Measurements from ENCODE around the gene CPSF7. TPM values are rescaled to one million over a fixed set of nuclear protein-coding genes. Genes with fewer than 3 reads are reported as not detected.

Gene CPSF7
- total RNA-seq, 6 experiments from 2014 or later, result 56.9 to 72.4 (median 64.8) TPM

- Mint-ChIP-seq H3K9me3 (no peaks in the 10 kb centered on the region), H3K27me3 (ENCODE audit: insufficient read depth) (no peaks in the 10 kb centered on the region)
- TF ChIP-seq CTCF (IDR thresholded peaks at IDR 0.05), result no peak
These were observed 48.9 kb downstream of the CPSF7 start for GRCh38 chr11:61380884-61381283.

GRCh38 chr11:61378713-61379313, 51.0 kb downstream of the CPSF7 start:
- no peaks in the 10 kb centered on the region; the same call in 1 of the 2 replicates for H3K9me3 Mint-ChIP-seq
- no peaks in the 10 kb centered on the region for H3K27me3 Mint-ChIP-seq (ENCODE audit: insufficient read depth)
- TF ChIP-seq CTCF (IDR thresholded peaks at IDR 0.05), result no peak
- H3K27ac Mint-ChIP-seq, result peak overlapping the region; percentile 79
- H3K36me3 Mint-ChIP-seq (ENCODE audit: low read depth), result peaks cover 20% of the 10 kb centered on the region
- peak overlapping the region; percentile 38 for H3K4me3 Mint-ChIP-seq
- H3K4me1 Mint-ChIP-seq (ENCODE audit: low read depth), result peaks cover 38% of the 10 kb centered on the region
- DNase-seq, result peak; percentile 96

More at GRCh38 chr11:61380884-61381283, 48.9 kb downstream of the CPSF7 start:
- H3K4me3 Mint-ChIP-seq, result no peak overlapping the region
- no peak for DNase-seq
- H3K27ac Mint-ChIP-seq, result no peak overlapping the region
- peaks cover 46% of the 10 kb centered on the region for H3K4me1 Mint-ChIP-seq (ENCODE audit: low read depth)
- peaks cover 12% of the 10 kb centered on the region for H3K36me3 Mint-ChIP-seq (ENCODE audit: low read depth)

GRCh38 chr11:61377461-61378160, 52.2 kb downstream of the CPSF7 start:
- peak; percentile 29 for DNase-seq
- TF ChIP-seq CTCF (IDR thresholded peaks at IDR 0.05), result no peak
- Mint-ChIP-seq H3K4me3 (peak overlapping the region; percentile 38; the same call in 1 of the 2 replicates), H3K4me1 (ENCODE audit: low read depth) (peaks cover 38% of the 10 kb centered on the region), H3K27ac (peak overlapping the region; percentile 79), H3K36me3 (ENCODE audit: low read depth) (peaks cover 26% of the 10 kb centered on the region), H3K9me3 (no peaks in the 10 kb centered on the region; the same call in 1 of the 2 replicates), H3K27me3 (ENCODE audit: insufficient read depth) (no peaks in the 10 kb centered on the region)

- TF ChIP-seq CTCF (IDR thresholded peaks at IDR 0.05), result no peak
- H3K27ac Mint-ChIP-seq, result no peak overlapping the region
- no peak overlapping the region for H3K4me3 Mint-ChIP-seq
- peaks cover 42% of the 10 kb centered on the region for H3K36me3 Mint-ChIP-seq (ENCODE audit: low read depth)
- H3K9me3 Mint-ChIP-seq, result peaks cover 10% of the 10 kb centered on the region
- H3K4me1 Mint-ChIP-seq (ENCODE audit: low read depth), result peaks cover 38% of the 10 kb centered on the region
- H3K27me3 Mint-ChIP-seq (ENCODE audit: insufficient read depth), result no peaks in the 10 kb centered on the region
- DNase-seq, result no peak
These were observed 54.0 kb downstream of the CPSF7 start for GRCh38 chr11:61375761-61376108.

- no peak for TF ChIP-seq CTCF (IDR thresholded peaks at IDR 0.05)
- Mint-ChIP-seq H3K9me3 (peaks cover 10% of the 10 kb centered on the region), H3K36me3 (ENCODE audit: low read depth) (peaks cover 67% of the 10 kb centered on the region)
These were observed 56.9 kb downstream of the CPSF7 start for GRCh38 chr11:61372659-61373420.

More at GRCh38 chr11:61372659-61373420, 56.9 kb downstream of the CPSF7 start:
- no peak for DNase-seq
- H3K27ac Mint-ChIP-seq, result no peak overlapping the region
- no peak overlapping the region; the same call in 1 of the 2 replicates for H3K4me3 Mint-ChIP-seq
- H3K4me1 Mint-ChIP-seq (ENCODE audit: low read depth), result peaks cover 15% of the 10 kb centered on the region
- H3K27me3 Mint-ChIP-seq (ENCODE audit: insufficient read depth), result no peaks in the 10 kb centered on the region
